HG03097 (cell line): Measurements from ENCODE around the gene ANKS1B.
"Not testable (repeated sequence)": the region's sequence is repeated elsewhere in the genome, so short reads cannot be mapped to it uniquely, and the experiment has no call there.

Experiments
- ATAC-seq: cut with Tn5 transposase; IDR thresholded peaks from one replicate; pipeline ENCODE4 v1.9.1; 2021; ENCODE audit not compliant: unreplicated experiment, low FRiP score

The ANKS1B gene

GRCh38 chr12:99709619-99710018 lies 275.1 kb downstream of the ANKS1B start:
- ATAC-seq, result no peak

- ATAC-seq, result no peak
These were observed 275.6 kb downstream of the ANKS1B start for GRCh38 chr12:99709116-99709515.

GRCh38 chr12:99707883-99708282 lies 276.9 kb downstream of the ANKS1B start:
- no peak for ATAC-seq

GRCh38 chr12:99706736-99707473 lies 277.8 kb downstream of the ANKS1B start:
- ATAC-seq, result no peak

- ATAC-seq, result no peak
These were observed 280.3 kb downstream of the ANKS1B start for GRCh38 chr12:99704458-99704857.

GRCh38 chr12:99704036-99704435 lies 280.7 kb downstream of the ANKS1B start:
- ATAC-seq, result no peak

GRCh38 chr12:99700032-99700431 lies 284.7 kb downstream of the ANKS1B start:
- no peak for ATAC-seq

GRCh38 chr12:99695050-99695449 lies 289.7 kb downstream of the ANKS1B start:
- no peak for ATAC-seq

- no peak for ATAC-seq
These were observed 298.6 kb downstream of the ANKS1B start for GRCh38 chr12:99686142-99686541.

GRCh38 chr12:99680276-99680675 lies 304.5 kb downstream of the ANKS1B start:
- ATAC-seq, result no peak

GRCh38 chr12:99670635-99671034 lies 314.1 kb downstream of the ANKS1B start:
- ATAC-seq, result no peak

- ATAC-seq, result no peak
These were observed 325.9 kb downstream of the ANKS1B start for GRCh38 chr12:99658671-99659349.

- no peak for ATAC-seq
These were observed 335.2 kb downstream of the ANKS1B start for GRCh38 chr12:99649551-99649950.

- no peak for ATAC-seq
These were observed 336.6 kb downstream of the ANKS1B start for GRCh38 chr12:99648183-99648582.

- no peak for ATAC-seq
These were observed 337.3 kb downstream of the ANKS1B start, which contains the start of gene GARIN6 for GRCh38 chr12:99647453-99647852. Gene GARIN6 (plus strand): TSS chr12:99647753. CDS start chr12:99648175, 422 bp downstream.

GRCh38 chr12:99644629-99645028 lies 340.1 kb downstream of the ANKS1B start:
- no peak for ATAC-seq

- ATAC-seq, result no peak
These were observed 357.3 kb downstream of the ANKS1B start for GRCh38 chr12:99627459-99627858.

GRCh38 chr12:99624591-99624990 lies 360.1 kb downstream of the ANKS1B start:
- not testable (repeated sequence) for ATAC-seq

GRCh38 chr12:99620159-99620479 lies 364.6 kb downstream of the ANKS1B start:
- no peak for ATAC-seq

GRCh38 chr12:99619389-99620158 lies 365.2 kb downstream of the ANKS1B start:
- ATAC-seq, result peak; percentile 96

- ATAC-seq, result no peak
These were observed 366.1 kb downstream of the ANKS1B start for GRCh38 chr12:99618657-99619056.
